A673 (cell line): Measurements from ENCODE around the gene ATRN. TPM values are rescaled to one million over a fixed set of nuclear protein-coding genes. Genes with fewer than 3 reads are reported as not detected.

Experiments
- BruUV-seq: library from RNA; stranded (reverse); fragments of 400-500 nt; replicated peaks from 2 replicates; lab custom pipeline; 2021; lab: Mats Ljungman, UMichigan
- CTCF ChIA-PET: fragments of 300-600 bp; sonication (Branson Sonifier 250); formaldehyde crosslinking; loops from one replicate; lab custom pipeline; 2022; ENCODE audit warnings: antibody characterized with exemption; lab: Charles Lee
- POLR2A ChIA-PET: fragments of 300-600 bp; sonication (Branson Sonifier 250); formaldehyde crosslinking; loops from one replicate; lab custom pipeline; 2022; ENCODE audit warnings: antibody characterized with exemption; ENCODE audit not compliant: low non-redundant PET; lab: Charles Lee
- DNase-seq: peaks from one replicate; pipeline ENCODE4 v3.0.0-alpha.2; 2015; ENCODE audit warnings: low spot score
- H3K27ac ChIP-seq: fragments of 200-600 bp; sonication (generic); 2 replicates; pipeline ENCODE4 v1.5.1; 2016; ENCODE audit warnings: mixed run types, low read depth, mild to moderate bottlenecking, mixed read lengths, antibody characterized with exemption, low read length; ENCODE audit not compliant: poor library complexity, severe bottlenecking
- H3K27me3 ChIP-seq: fragments of 200-600 bp; sonication (generic); replicated peaks from 2 replicates; pipeline ENCODE4 v1.6.1; 2017; ENCODE audit warnings: mixed run types, low read depth, mild to moderate bottlenecking, mixed read lengths, antibody characterized with exemption, low read length; ENCODE audit not compliant: insufficient read depth, poor library complexity
- H3K36me3 ChIP-seq: fragments of 200-600 bp; sonication (generic); 2 replicates; pipeline ENCODE4 v1.6.1; 2016; ENCODE audit warnings: mixed run types, mild to moderate bottlenecking, mixed read lengths, antibody characterized with exemption, low read length; ENCODE audit not compliant: insufficient read depth, poor library complexity, severe bottlenecking
- H3K4me1 ChIP-seq: fragments of 200-600 bp; sonication (generic); 2 replicates; pipeline ENCODE4 v1.6.1; 2017; ENCODE audit warnings: mixed run types, mild to moderate bottlenecking, mixed read lengths, antibody characterized with exemption, low read length; ENCODE audit not compliant: insufficient read depth, poor library complexity, severe bottlenecking
- H3K4me3 ChIP-seq: fragments of 200-600 bp; sonication (generic); 2 replicates; pipeline ENCODE4 v1.5.1; 2016; ENCODE audit warnings: low read depth, mixed run types, mild to moderate bottlenecking, mixed read lengths, low read length; ENCODE audit not compliant: poor library complexity, severe bottlenecking
- H3K9me3 ChIP-seq: fragments of 200-600 bp; sonication (generic); 2 replicates; pipeline ENCODE4 v1.6.1; 2016; ENCODE audit warnings: mixed run types, low read depth, mild to moderate bottlenecking, mixed read lengths, antibody characterized with exemption, low read length; ENCODE audit not compliant: poor library complexity, severe bottlenecking
- CTCF ChIP-seq: fragments of 300-800, 200-600 bp; sonication (generic); conservative IDR thresholded peaks from 2 replicates; pipeline ENCODE4 v1.5.1; 2017; ENCODE audit warnings: low read depth, mild to moderate bottlenecking, antibody characterized with exemption, low read length, moderate library complexity, mixed read lengths
- EZH2 ChIP-seq: fragments of 200-600 bp; sonication (generic); IDR thresholded peaks from 2 replicates; pipeline ENCODE4 v1.6.1; 2017; ENCODE audit warnings: borderline replicate concordance, low read depth, mild to moderate bottlenecking, mixed read lengths, antibody characterized with exemption, low read length; ENCODE audit not compliant: poor library complexity, severe bottlenecking
- intact Hi-C: fragments of 100-400 bp; cut with micrococcal nuclease; formaldehyde crosslinking; loops from one replicate; pipeline ENCODE4 v1.10.0; 2022; ENCODE audit not compliant: unreplicated experiment
- total RNA-seq: library from RNA; stranded (reverse); gene quantifications from 2 replicates; pipeline ENCODE4 v1.2.3, GENCODE V29; 2021

ATRN gene
- total RNA-seq, 1 experiment from 2014 or later, result 27.1 TPM

GRCh38 chr20:3698591-3699001 lies 227.8 kb downstream of the ATRN start:
- TF ChIP-seq CTCF, result no peak

GRCh38 chr20:3699037-3699436 lies 228.2 kb downstream of the ATRN start:
- no TSS peak for BruUV-seq
- Histone ChIP-seq H3K4me1 (no peaks in the 10 kb centered on the region), H3K9me3 (no peaks in the 10 kb centered on the region), H3K27ac (no peak overlapping the region), H3K4me3 (no peak overlapping the region), H3K27me3 (no peaks in the 10 kb centered on the region), H3K36me3 (no peaks in the 10 kb centered on the region)
- intact Hi-C loops, result no loop called here
- POLR2A ChIA-PET, result no interaction called here
- CTCF ChIA-PET, result no interaction called here
- DNase-seq, result no peak
- TF ChIP-seq CTCF (no peak), EZH2 (no peak)

More at GRCh38 chr20:3698591-3699001, 227.8 kb downstream of the ATRN start:
- BruUV-seq, result no TSS peak
- Histone ChIP-seq H3K4me1 (no peaks in the 10 kb centered on the region), H3K36me3 (no peaks in the 10 kb centered on the region), H3K27me3 (no peaks in the 10 kb centered on the region), H3K4me3 (no peak overlapping the region), H3K27ac (no peak overlapping the region), H3K9me3 (no peaks in the 10 kb centered on the region)
- CTCF ChIA-PET, result interaction anchor here (1.2 kb wide), 1 partner anchor 12 kb away, joined by 6 read pairs; no protein-coding TSS in a partner anchor
- POLR2A ChIA-PET, result no interaction called here
- no peak for DNase-seq
- intact Hi-C loops, result no loop called here

Other genes with a start within 250 kb of the ATRN start
- gene SLC4A11, start 231.8 kb upstream of the ATRN start, total RNA-seq, result 1.1 and 1.5 TPM in 2 replicates
- gene DNAAF9, start 63.3 kb upstream of the ATRN start, total RNA-seq, result 8.1 and 12.1 TPM in 2 replicates
- not detected in 2 replicates for gene GFRA4, start 192.4 kb downstream of the ATRN start, total RNA-seq
- not detected in 2 replicates for gene ADAM33, start 211.0 kb downstream of the ATRN start, total RNA-seq
- not detected in 2 replicates for gene SIGLEC1, start 241.6 kb downstream of the ATRN start, total RNA-seq